Measurements from ENCODE around the gene TP63. TPM values are rescaled to one million over a fixed set of nuclear protein-coding genes. Genes with fewer than 3 reads are reported as not detected.

TP63 gene
- total RNA-seq, 2 experiments from 2014 or later = 0.58 to 1.1 TPM

GRCh38 chr3:189909139-189909538 is 277.9 kb downstream of the TP63 start:
- no peak overlapping the region for H3K27ac Mint-ChIP-seq
- CTCF ChIA-PET = no interaction called here
- no peaks in the 10 kb centered on the region for H3K27me3 Mint-ChIP-seq

GRCh38 chr3:189909573-189909972 is 278.4 kb downstream of the TP63 start:
- no peaks in the 10 kb centered on the region for H3K27me3 Mint-ChIP-seq
- no peaks in the 10 kb centered on the region for H3K9me3 Mint-ChIP-seq (ENCODE audit: low read depth)
- CTCF ChIA-PET = no interaction called here
- DNase-seq (no peak), ATAC-seq (no peak)
- no peak overlapping the region for H3K4me3 Mint-ChIP-seq
- H3K4me1 Mint-ChIP-seq = no peaks in the 10 kb centered on the region
- H3K27ac Mint-ChIP-seq = no peak overlapping the region
- no peaks in the 10 kb centered on the region for H3K36me3 Mint-ChIP-seq

More at GRCh38 chr3:189909139-189909538, 277.9 kb downstream of the TP63 start:
- H3K36me3 Mint-ChIP-seq = no peaks in the 10 kb centered on the region
- no peaks in the 10 kb centered on the region for H3K9me3 Mint-ChIP-seq (ENCODE audit: low read depth)
- ATAC-seq (no peak), DNase-seq (no peak)
- H3K4me3 Mint-ChIP-seq = no peak overlapping the region
- H3K4me1 Mint-ChIP-seq = no peaks in the 10 kb centered on the region

GRCh38 chr3:189911001-189911400 is 279.8 kb downstream of the TP63 start:
- no peak for ATAC-seq
- Mint-ChIP-seq H3K9me3 (ENCODE audit: low read depth) (no peaks in the 10 kb centered on the region), H3K4me3 (no peak overlapping the region), H3K27ac (no peak overlapping the region), H3K27me3 (peaks cover 2% of the 10 kb centered on the region), H3K36me3 (no peaks in the 10 kb centered on the region), H3K4me1 (no peaks in the 10 kb centered on the region)
- DNase-seq = no peak
- CTCF ChIA-PET = no interaction called here

GRCh38 chr3:189914799-189915198 is 283.6 kb downstream of the TP63 start:
- no peaks in the 10 kb centered on the region for H3K36me3 Mint-ChIP-seq
- ATAC-seq (no peak), DNase-seq (no peak)
- no peak overlapping the region for H3K27ac Mint-ChIP-seq
- H3K9me3 Mint-ChIP-seq (ENCODE audit: low read depth) = no peaks in the 10 kb centered on the region
- H3K4me1 Mint-ChIP-seq = no peaks in the 10 kb centered on the region
- CTCF ChIA-PET = no interaction called here
- H3K27me3 Mint-ChIP-seq = peaks cover 2% of the 10 kb centered on the region
- H3K4me3 Mint-ChIP-seq = no peak overlapping the region

- H3K9me3 Mint-ChIP-seq (ENCODE audit: low read depth) = no peaks in the 10 kb centered on the region
- H3K36me3 Mint-ChIP-seq = no peaks in the 10 kb centered on the region
- ATAC-seq (no peak), DNase-seq (no peak)
- CTCF ChIA-PET = no interaction called here
- no peaks in the 10 kb centered on the region for H3K4me1 Mint-ChIP-seq
- H3K27me3 Mint-ChIP-seq = peaks cover 3% of the 10 kb centered on the region
- no peak overlapping the region for H3K27ac Mint-ChIP-seq
- H3K4me3 Mint-ChIP-seq = no peak overlapping the region
These were observed 290.6 kb downstream of the TP63 start for GRCh38 chr3:189921770-189922169.

- ATAC-seq (no peak), DNase-seq (no peak)
- Mint-ChIP-seq H3K36me3 (no peaks in the 10 kb centered on the region), H3K4me1 (peaks cover 9% of the 10 kb centered on the region), H3K27me3 (no peaks in the 10 kb centered on the region), H3K9me3 (ENCODE audit: low read depth) (peaks cover 2% of the 10 kb centered on the region), H3K27ac (no peak overlapping the region), H3K4me3 (no peak overlapping the region)
- CTCF ChIA-PET = interaction anchor here (0.8 kb wide), 1 partner anchor 86 kb away, joined by 3 read pairs; no protein-coding TSS in a partner anchor
These were observed 297.0 kb downstream of the TP63 start for GRCh38 chr3:189927975-189928895.

- Mint-ChIP-seq H3K36me3 (no peaks in the 10 kb centered on the region), H3K4me1 (no peaks in the 10 kb centered on the region), H3K9me3 (ENCODE audit: low read depth) (no peaks in the 10 kb centered on the region), H3K27me3 (no peaks in the 10 kb centered on the region), H3K4me3 (no peak overlapping the region), H3K27ac (no peak overlapping the region)
- no peak for DNase-seq
- CTCF ChIA-PET = interaction anchor here (0.9 kb wide), 1 partner anchor 10 kb away, joined by 4 read pairs; no protein-coding TSS in a partner anchor
- ATAC-seq = no peak
These were observed 305.2 kb downstream of the TP63 start for GRCh38 chr3:189936201-189936945.

GRCh38 chr3:189937302-189938127 is 306.3 kb downstream of the TP63 start:
- H3K27me3 Mint-ChIP-seq = no peaks in the 10 kb centered on the region
- H3K4me3 Mint-ChIP-seq = no peak overlapping the region
- no peak overlapping the region for H3K27ac Mint-ChIP-seq
- H3K36me3 Mint-ChIP-seq = no peaks in the 10 kb centered on the region
- no peaks in the 10 kb centered on the region for H3K9me3 Mint-ChIP-seq (ENCODE audit: low read depth)
- ATAC-seq (no peak), DNase-seq (no peak)
- CTCF ChIA-PET = no interaction called here
- no peaks in the 10 kb centered on the region for H3K4me1 Mint-ChIP-seq

GRCh38 chr3:189941125-189941524 is 309.9 kb downstream of the TP63 start:
- CTCF ChIA-PET = interaction anchor here (1.5 kb wide), 1 partner anchor 20 kb away, joined by 5 read pairs; no protein-coding TSS in a partner anchor
- no peaks in the 10 kb centered on the region for H3K36me3 Mint-ChIP-seq
- no peak overlapping the region for H3K27ac Mint-ChIP-seq
- no peak overlapping the region for H3K4me3 Mint-ChIP-seq
- no peaks in the 10 kb centered on the region for H3K4me1 Mint-ChIP-seq
- no peaks in the 10 kb centered on the region for H3K9me3 Mint-ChIP-seq (ENCODE audit: low read depth)
- DNase-seq (no peak), ATAC-seq (no peak)
- H3K27me3 Mint-ChIP-seq = no peaks in the 10 kb centered on the region

GRCh38 chr3:189941679-189942078 is 310.5 kb downstream of the TP63 start:
- no peak for ATAC-seq
- H3K27me3 Mint-ChIP-seq = no peaks in the 10 kb centered on the region
- CTCF ChIA-PET = no interaction called here
- H3K36me3 Mint-ChIP-seq = no peaks in the 10 kb centered on the region
- no peaks in the 10 kb centered on the region for H3K9me3 Mint-ChIP-seq (ENCODE audit: low read depth)
- no peaks in the 10 kb centered on the region for H3K4me1 Mint-ChIP-seq
- no peak overlapping the region for H3K4me3 Mint-ChIP-seq
- no peak overlapping the region for H3K27ac Mint-ChIP-seq
- no peak for DNase-seq

GRCh38 chr3:189942948-189943347 is 311.8 kb downstream of the TP63 start:
- H3K4me3 Mint-ChIP-seq = no peak overlapping the region
- H3K27ac Mint-ChIP-seq = no peak overlapping the region
- H3K27me3 Mint-ChIP-seq = no peaks in the 10 kb centered on the region
- ATAC-seq (no peak), DNase-seq (no peak)
- H3K36me3 Mint-ChIP-seq = no peaks in the 10 kb centered on the region
- no peaks in the 10 kb centered on the region for H3K9me3 Mint-ChIP-seq (ENCODE audit: low read depth)
- no peaks in the 10 kb centered on the region for H3K4me1 Mint-ChIP-seq
- CTCF ChIA-PET = no interaction called here

- CTCF ChIA-PET = interaction anchor here (0.9 kb wide), 1 partner anchor 17 kb away, joined by 3 read pairs; no protein-coding TSS in a partner anchor
- Mint-ChIP-seq H3K36me3 (no peaks in the 10 kb centered on the region), H3K4me1 (peaks cover 4% of the 10 kb centered on the region), H3K27me3 (no peaks in the 10 kb centered on the region), H3K9me3 (ENCODE audit: low read depth) (no peaks in the 10 kb centered on the region), H3K4me3 (no peak overlapping the region), H3K27ac (no peak overlapping the region)
- ATAC-seq = no peak
- DNase-seq = no peak
These were observed 313.3 kb downstream of the TP63 start for GRCh38 chr3:189944285-189945145.
